Muscle layer of colon (tissue), 2 donors: ENCODE results near the gene KRT33A.
"Not testable (repeated sequence)": the region's sequence is repeated elsewhere in the genome, so short reads cannot be mapped to it uniquely, and the experiment has no call there.

Source experiments
- H3K27ac ChIP-seq: one replicate; pipeline ENCODE4 v1.7.0; 2013; ENCODE audit warnings: low read depth, mild to moderate bottlenecking, low read length, moderate library complexity
- H3K27me3 ChIP-seq, 2 donors: one replicate each; pipeline ENCODE4 v1.7.0; 2013; ENCODE audit warnings: low read length in 2 of 2, mild to moderate bottlenecking in 2 of 2; ENCODE audit not compliant: insufficient read depth in 2 of 2, control insufficient read depth in 1 of 2
- H3K36me3 ChIP-seq: one replicate; pipeline ENCODE4 v1.7.0; 2013; ENCODE audit warnings: mild to moderate bottlenecking, low read length; ENCODE audit not compliant: insufficient read depth
- H3K4me1 ChIP-seq: one replicate; pipeline ENCODE4 v1.7.0; 2013; ENCODE audit warnings: mild to moderate bottlenecking, low read length; ENCODE audit not compliant: insufficient read depth
- H3K4me3 ChIP-seq, 2 donors: one replicate each; pipeline ENCODE4 v1.7.0; 2013; ENCODE audit warnings: low read length in 2 of 2, low read depth in 1 of 2, mild to moderate bottlenecking in 1 of 2, moderate library complexity in 1 of 2
- H3K9ac ChIP-seq: one replicate; pipeline ENCODE4 v1.7.0; 2013; ENCODE audit warnings: low read length
- H3K9me3 ChIP-seq: one replicate; pipeline ENCODE4 v1.7.0; 2013; ENCODE audit warnings: mild to moderate bottlenecking, low read length
- donor health status: abdominal sarcoma.
- donor health status: Adenocarcinoma of cecum.

Gene KRT33A

DNA sequence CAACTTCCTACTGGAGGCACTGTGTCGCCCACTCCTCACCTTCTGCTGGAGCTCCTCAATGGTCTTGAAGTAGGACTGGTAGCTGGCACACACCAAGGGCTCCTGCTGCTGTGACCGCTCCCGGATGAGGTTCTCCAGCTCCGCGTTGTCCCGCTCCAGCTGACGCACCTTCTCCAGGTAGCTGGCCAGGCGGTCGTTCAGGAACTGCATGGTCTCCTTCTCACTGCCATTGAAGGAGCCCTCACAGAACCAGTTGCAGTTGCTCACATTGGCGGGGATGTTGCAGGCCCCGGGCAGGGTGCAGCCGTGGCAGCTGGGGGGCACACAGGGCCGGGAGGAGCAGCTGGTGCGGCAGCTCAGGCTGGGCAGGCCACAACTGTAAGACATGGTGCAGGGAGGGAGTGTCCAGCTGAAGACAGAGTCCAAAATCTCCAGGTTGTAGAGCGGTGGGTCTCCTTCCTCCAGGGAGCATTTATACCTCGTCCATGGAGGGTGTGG lies at the start of gene KRT33A:
KRT33A (minus strand) TSS at position 448 of the 498 bp plus-strand sequence; CDS start at position 387, 61 bp downstream.
- H3K27ac ChIP-seq, H3K4me3 ChIP-seq, H3K27me3 ChIP-seq, H3K36me3 ChIP-seq, H3K9ac ChIP-seq, H3K4me1 ChIP-seq, H3K9me3 ChIP-seq: not testable (repeated sequence)

DNA sequence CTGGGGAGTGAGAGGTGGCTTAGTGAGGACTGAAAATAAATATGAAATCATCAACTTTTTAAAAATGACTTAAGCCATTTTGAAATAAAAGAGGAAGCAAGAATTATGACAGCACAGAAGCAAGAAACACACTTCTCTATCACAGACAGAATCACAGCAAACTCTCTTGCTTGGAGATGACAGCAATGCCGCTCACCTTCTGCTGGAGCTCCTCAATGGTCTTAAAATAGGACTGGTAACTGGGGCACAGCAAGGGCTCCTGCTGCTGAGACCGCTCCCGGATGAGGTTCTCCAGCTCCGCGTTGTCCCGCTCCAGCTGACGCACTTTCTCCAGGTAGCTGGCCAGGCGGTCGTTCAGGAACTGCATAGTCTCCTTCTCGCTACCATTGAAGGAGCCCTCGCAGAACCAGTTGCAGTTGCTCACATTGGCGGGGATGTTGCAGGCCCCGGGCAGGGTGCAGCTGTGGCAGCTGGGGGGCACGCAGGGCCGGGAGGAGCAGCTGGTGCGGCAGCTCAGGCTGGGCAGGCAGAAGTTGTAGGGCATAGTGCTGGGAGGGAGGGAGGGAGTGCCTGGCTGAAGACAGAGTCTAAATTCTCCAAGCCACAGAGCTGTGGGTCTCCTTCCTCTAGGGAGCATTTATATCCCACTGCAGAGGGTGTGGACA lies 46.5 kb upstream of the KRT33A start, which contains the start of gene KRT31:
KRT31 (minus strand) TSS at position 613 of the 665 bp plus-strand sequence; CDS start at position 544, 69 bp downstream.
- no peaks in the 10 kb centered on the region for H3K27me3 ChIP-seq
- no peak within 1 kb of the TSS for H3K27ac ChIP-seq
- no peak within 1 kb of the TSS for H3K4me3 ChIP-seq
- no peak within 1 kb of the TSS for H3K9ac ChIP-seq
- H3K4me1 ChIP-seq = no peaks in the 10 kb centered on the region
- no peaks in the 10 kb centered on the region for H3K9me3 ChIP-seq
- H3K36me3 ChIP-seq = no peaks in the 10 kb centered on the region

DNA sequence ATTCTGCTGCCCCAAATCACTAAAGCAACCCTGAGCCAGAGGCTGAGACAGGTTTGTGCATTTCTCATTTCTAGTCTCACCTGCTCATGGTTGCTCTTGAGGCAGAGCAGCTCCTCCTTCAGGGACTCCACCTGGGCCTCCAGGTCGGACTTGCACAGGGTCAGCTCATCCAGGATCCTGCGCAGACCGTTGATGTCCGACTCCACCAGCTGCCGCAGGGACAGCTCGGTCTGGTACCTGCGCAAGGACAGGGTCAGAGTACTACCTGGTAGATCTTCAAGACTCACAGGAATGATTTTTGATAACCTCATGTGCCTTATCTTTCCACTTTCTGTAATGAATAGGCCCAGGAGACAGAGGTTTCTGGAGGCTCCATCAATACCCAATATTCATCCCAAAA lies 45.7 kb upstream of the KRT33A start:
- Histone ChIP-seq H3K27me3 (no peaks in the 10 kb centered on the region), H3K4me3 (no peak overlapping the region), H3K9ac (no peak overlapping the region), H3K27ac (no peak overlapping the region), H3K4me1 (no peaks in the 10 kb centered on the region), H3K36me3 (no peaks in the 10 kb centered on the region), H3K9me3 (no peaks in the 10 kb centered on the region)

DNA sequence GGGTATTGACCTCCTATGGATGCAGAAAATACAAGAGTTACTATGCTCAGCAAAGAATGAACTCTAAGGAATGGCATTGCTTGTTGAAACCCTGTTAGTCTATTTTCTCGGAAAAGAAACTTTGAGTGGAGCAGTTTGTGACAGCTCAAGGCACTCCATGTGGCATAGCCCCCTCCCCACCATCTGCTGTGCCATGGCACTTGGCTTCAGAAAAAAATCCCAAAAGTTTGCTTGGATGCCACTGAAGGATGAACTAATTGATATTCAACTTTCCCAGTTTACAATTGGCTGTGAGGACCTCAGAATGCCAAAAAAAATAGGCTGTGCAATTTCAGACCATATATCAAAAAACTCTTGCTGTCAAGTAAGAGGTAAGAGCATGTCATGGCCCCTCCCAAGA lies 45.0 kb upstream of the KRT33A start:
- Histone ChIP-seq H3K4me1 (no peaks in the 10 kb centered on the region), H3K9me3 (no peaks in the 10 kb centered on the region), H3K36me3 (no peaks in the 10 kb centered on the region), H3K4me3 (no peak overlapping the region), H3K9ac (no peak overlapping the region), H3K27ac (no peak overlapping the region), H3K27me3 (no peaks in the 10 kb centered on the region)

DNA sequence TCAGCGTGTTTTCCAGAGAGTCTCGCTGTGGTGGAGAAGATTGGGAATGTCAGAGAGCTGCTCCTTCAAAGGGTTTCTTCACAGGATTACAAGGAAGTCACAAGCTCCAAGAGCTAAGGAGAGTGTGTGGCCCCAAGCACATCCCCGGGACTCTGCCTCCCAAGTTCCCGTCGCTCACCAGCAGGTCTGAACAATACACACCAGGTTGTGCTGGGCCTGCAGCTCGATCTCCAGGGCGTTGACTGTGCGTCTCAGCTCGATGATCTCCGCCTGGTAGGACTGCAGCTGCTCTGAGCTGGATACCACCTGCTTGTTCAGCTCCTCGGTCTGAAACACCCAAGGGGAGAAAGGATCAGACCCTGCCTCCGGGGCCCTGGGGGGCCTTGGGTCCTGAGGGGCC lies 44.4 kb upstream of the KRT33A start:
- not testable (repeated sequence) for H3K9me3 ChIP-seq, H3K36me3 ChIP-seq, H3K9ac ChIP-seq, H3K27me3 ChIP-seq, H3K4me1 ChIP-seq, H3K4me3 ChIP-seq, H3K27ac ChIP-seq

DNA sequence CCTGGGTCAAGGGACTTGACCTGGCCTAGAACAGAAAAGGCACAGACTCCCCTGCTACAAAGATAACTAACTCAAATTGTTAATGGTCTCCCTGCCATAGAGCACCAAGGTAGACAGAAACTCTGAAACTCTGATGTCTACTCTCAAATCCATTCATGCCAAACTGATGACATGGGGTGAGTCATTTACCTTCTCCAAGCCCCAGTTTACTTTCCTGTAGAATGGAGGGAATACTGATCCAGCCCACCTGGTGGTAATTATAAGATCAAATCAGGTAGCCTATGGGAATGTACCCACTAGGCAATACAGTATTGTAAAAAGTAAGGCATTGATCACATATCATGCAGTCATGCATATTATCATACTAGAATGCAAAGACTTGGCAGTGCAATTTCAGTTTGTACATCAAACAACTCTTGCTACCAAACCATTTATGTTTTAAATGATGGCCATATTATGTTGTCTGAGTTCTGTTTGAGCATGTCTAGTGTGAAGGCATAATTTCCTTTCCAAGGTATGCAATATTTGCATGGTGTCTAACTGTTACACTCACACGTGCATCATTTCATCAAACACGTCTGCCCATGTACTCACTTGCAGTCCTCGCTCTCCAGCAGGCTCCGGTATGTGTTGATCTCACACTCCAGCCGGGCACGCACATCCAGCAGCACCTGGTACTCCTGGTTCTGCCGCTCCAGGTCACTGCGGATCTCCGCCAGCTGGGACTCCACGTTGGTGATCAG lies 43.8 kb upstream of the KRT33A start:
- Histone ChIP-seq H3K4me3 (no peak overlapping the region), H3K27ac (no peak overlapping the region), H3K36me3 (no peaks in the 10 kb centered on the region), H3K4me1 (no peaks in the 10 kb centered on the region), H3K9ac (no peak overlapping the region), H3K27me3 (no peaks in the 10 kb centered on the region), H3K9me3 (no peaks in the 10 kb centered on the region)

DNA sequence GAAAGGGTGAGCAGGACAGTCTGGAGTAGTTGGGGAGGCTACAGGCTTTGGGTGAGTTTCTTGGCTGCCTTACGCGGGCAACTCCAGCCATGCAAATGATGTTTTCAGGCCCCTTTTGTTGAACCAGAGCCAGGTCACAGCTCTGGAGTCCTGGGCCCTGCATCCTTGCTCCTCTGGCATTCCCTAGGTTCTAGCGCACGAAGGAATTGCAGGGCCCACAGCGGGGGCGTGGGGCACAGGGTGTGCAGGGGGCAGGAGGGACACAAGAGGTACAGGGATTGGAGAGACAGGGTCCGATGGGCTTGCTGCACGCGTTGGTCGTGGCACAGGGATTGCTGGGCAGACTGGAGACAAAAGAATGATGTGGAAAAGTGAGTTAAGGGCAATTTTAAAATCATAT lies 43.2 kb upstream of the KRT33A start:
- Histone ChIP-seq H3K4me1 (no peaks in the 10 kb centered on the region), H3K36me3 (no peaks in the 10 kb centered on the region), H3K9ac (no peak overlapping the region)

DNA sequence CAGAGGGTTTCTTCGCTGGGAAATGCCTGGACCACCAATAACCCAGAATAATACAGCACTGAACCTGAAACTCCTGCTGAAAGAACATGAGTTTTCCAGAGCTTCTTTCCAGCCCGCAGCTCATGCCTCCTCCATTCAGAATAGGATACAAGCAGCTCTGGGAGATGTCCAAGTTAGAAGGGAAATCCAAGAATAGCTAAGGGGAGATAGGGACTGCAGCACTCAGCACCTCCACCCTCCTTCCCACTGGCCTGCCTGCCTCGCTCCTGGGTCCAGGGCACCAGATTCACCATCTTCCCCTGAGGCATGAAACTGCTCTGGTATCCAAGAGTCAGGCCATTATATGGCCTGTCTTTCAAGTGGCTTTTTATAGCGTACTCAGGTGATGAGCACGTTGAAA lies 42.7 kb upstream of the KRT33A start:
- H3K36me3 ChIP-seq = no peaks in the 10 kb centered on the region
- no peak overlapping the region for H3K9ac ChIP-seq
- H3K27me3 ChIP-seq = no peaks in the 10 kb centered on the region
- H3K4me1 ChIP-seq = no peaks in the 10 kb centered on the region
- no peak overlapping the region for H3K4me3 ChIP-seq
- H3K27ac ChIP-seq = no peak overlapping the region
- no peaks in the 10 kb centered on the region for H3K9me3 ChIP-seq

More for the DNA sequence above, 43.2 kb upstream of the KRT33A start:
- H3K27ac ChIP-seq = no peak overlapping the region
- H3K4me3 ChIP-seq = no peak overlapping the region
- H3K9me3 ChIP-seq = no peaks in the 10 kb centered on the region
- H3K27me3 ChIP-seq = no peaks in the 10 kb centered on the region

DNA sequence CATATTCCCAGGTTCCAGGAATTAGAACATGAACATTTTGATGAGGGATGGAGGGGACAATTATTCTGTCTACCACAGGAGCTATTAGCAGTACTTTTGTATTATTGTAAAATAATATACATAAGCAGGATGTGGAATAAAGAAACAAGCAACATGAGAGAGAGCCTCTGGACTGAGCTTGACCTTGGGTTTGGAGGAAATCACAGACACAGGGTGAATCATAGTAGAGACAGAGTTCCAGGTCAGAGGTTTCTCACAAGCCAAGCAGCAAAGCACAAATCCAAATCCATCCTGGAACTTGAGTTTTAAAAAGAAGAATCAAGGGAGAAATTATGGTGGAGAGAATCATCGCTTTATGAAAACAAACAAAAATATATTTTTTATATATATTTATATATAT lies 41.6 kb upstream of the KRT33A start:
- no peak overlapping the region for H3K27ac ChIP-seq

DNA sequence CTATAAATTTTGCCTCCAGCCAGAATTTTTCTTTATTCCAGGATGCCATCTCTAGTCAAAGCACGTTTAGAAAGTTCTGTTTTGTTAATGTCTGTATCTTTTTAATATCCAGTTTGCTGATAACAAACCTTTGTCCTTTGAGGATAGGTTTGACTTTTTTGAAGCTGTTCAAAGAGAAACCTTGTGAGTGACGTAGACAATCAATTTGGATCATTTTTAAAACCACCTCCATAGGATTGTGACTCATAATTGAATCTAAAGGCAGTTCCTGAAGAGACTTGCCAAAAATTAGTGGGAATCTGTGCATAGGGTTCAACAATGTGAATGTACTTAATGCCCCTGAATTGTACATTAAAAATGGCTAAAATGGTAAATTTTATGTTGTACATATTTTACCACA lies 40.9 kb upstream of the KRT33A start:
- Histone ChIP-seq H3K27me3 (no peaks in the 10 kb centered on the region), H3K9me3 (no peaks in the 10 kb centered on the region), H3K4me3 (no peak overlapping the region), H3K27ac (no peak overlapping the region), H3K36me3 (no peaks in the 10 kb centered on the region), H3K4me1 (no peaks in the 10 kb centered on the region), H3K9ac (no peak overlapping the region)

More for the DNA sequence above, 41.6 kb upstream of the KRT33A start:
- Histone ChIP-seq H3K36me3 (no peaks in the 10 kb centered on the region), H3K4me3 (no peak overlapping the region), H3K27me3 (no peaks in the 10 kb centered on the region), H3K4me1 (no peaks in the 10 kb centered on the region), H3K9ac (no peak overlapping the region), H3K9me3 (no peaks in the 10 kb centered on the region)

DNA sequence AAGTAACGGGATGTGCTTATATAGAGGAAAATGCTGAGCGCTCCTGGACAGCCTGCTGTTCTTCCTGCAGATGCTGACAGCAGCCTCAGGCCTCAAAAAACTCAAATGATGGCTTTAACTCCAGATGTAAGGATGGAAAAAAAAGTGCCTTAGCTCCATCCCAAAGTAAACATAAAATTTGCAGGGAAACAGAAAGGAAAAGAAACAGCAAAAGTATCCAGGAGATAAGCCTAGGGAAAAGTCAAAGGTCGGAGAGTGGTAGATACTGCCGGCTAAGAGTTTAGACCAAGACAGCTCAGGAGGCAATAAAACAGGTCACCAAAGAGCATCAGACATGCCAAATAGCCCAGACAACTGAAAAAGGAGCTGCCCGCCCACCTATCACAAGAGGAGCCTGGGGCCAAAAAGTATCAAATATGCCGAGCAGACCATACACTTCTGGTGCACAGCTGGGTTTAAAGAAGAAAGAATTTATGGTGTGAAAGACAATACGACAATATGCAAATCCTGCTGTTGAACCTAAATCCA lies 39.8 kb upstream of the KRT33A start:
- Histone ChIP-seq H3K4me1 (no peaks in the 10 kb centered on the region), H3K9me3 (no peaks in the 10 kb centered on the region), H3K4me3 (no peak overlapping the region), H3K27ac (no peak overlapping the region), H3K9ac (no peak overlapping the region), H3K36me3 (no peaks in the 10 kb centered on the region), H3K27me3 (no peaks in the 10 kb centered on the region)
